ENCODE results near the gene GDPD5. TPM values are rescaled to one million over a fixed set of nuclear protein-coding genes. Genes with fewer than 3 reads are reported as not detected.

GDPD5 gene
- total and polyA plus RNA-seq, 10 of the 15 experiments (the other 5 are each of a cell fraction or from before 2014, with no cell fraction given): 0.10 to 30.0 (median 6.7) TPM

DNA sequence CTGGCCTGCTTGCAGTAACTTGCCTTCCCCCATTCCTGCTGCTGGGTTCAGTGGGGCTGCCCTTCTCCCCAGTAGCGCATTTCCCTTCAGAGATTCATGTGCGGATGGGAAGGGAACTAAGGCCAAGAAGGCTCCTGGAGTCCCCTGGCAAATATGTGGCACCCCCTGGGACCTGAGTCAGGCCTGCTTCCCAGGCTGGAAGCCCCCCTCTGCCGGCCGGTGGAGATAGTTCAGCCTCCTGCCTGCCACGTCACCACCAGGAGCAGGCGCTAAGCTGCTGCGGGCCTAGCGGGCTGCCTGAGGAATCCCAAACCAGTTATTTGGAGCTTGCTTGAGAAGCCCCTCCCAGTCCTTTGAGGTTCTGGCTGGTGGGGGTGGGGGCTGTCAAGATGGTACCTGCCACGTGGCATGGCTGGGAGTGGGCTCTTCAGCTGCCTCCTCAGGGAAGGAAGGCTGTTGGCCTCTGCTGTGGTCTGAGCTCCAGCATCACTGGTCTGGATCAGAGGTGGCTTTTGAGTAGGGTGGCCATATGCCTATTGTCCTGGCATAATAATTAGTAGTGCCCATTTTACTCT lies 38.3 kb upstream of the GDPD5 start:
- no peak for ATAC-seq
- DNase-seq (ENCODE audit: low read depth, low spot score): no peak
- H3K9me3 ChIP-seq (replicated peaks; ENCODE audit: control insufficient read depth, insufficient read depth, low read length): no peaks in the 10 kb centered on the region
- no TSS peak for BruUV-seq (replicated peaks)
- H3K27ac ChIP-seq (ENCODE audit: control insufficient read depth, insufficient read depth): no peak overlapping the region
- peaks cover 19% of the 10 kb centered on the region for H3K79me2 ChIP-seq (ENCODE audit: control insufficient read depth, insufficient read depth, low read length)
- peak overlapping the region; percentile 4; the same call in 1 of the 2 replicates for H3K4me2 ChIP-seq (ENCODE audit: control insufficient read depth, insufficient read depth)
- H3K27me3 ChIP-seq (replicated peaks in 1 of 2; ENCODE audit: control insufficient read depth in 2 of 2, insufficient read depth in 2 of 2, low read length in 1 of 2): no peaks in the 10 kb centered on the region
- peaks cover 5% of the 10 kb centered on the region for H3K4me1 ChIP-seq (ENCODE audit: control insufficient read depth, insufficient read depth, low read length)
- FAIRE-seq: no peak
- ChIA-PET RAD21 (ENCODE audit: unreplicated experiment) (no interaction called here), POLR2A (interaction anchor here (0.7 kb wide), 1 partner anchor 10 kb away, joined by 3 read pairs; no protein-coding TSS in a partner anchor), SMC1A (ENCODE audit: uncharacterized antibody, unreplicated experiment) (no interaction called here), CTCF (interaction anchor here (1.7 kb wide), 1 partner anchor 10 kb away, joined by 7 read pairs; no protein-coding TSS in a partner anchor)
- no peak overlapping the region; the same call in 1 of the 2 replicates for H3K9ac ChIP-seq (ENCODE audit: control insufficient read depth, insufficient read depth, low read length)
- intact Hi-C loops (cut with micrococcal nuclease; ENCODE audit: unreplicated experiment): no loop called here
- H3K4me3 ChIP-seq: no peak overlapping the region
- no peaks in the 10 kb centered on the region for H4K20me1 ChIP-seq (ENCODE audit: control insufficient read depth, insufficient read depth)
- TF ChIP-seq TARDBP (IDR thresholded peaks at IDR 0.05; ENCODE audit: borderline replicate concordance) (no peak), TBL1XR1 (IDR thresholded peaks at IDR 0.05; ENCODE audit: low read depth, low read length) (no peak), RAD51 (IDR thresholded peaks at IDR 0.05) (no peak), SPI1 (IDR thresholded peaks at IDR 0.05; ENCODE audit: borderline replicate concordance, insufficient read depth, low read depth, low read length) (no peak), ASH2L (IDR thresholded peaks at IDR 0.05; ENCODE audit: borderline replicate concordance, low read depth) (no peak), GATAD2B (conservative IDR thresholded peaks at IDR 0.05; ENCODE audit: low read depth) (no peak), KLF5 (IDR thresholded peaks at IDR 0.05; ENCODE audit: partially characterized antibody) (no peak), SIN3A (IDR thresholded peaks at IDR 0.05; ENCODE audit: low read depth, low read length) (no peak), CBX5 (IDR thresholded peaks at IDR 0.05; ENCODE audit: low read depth) (no peak), SIX5 (IDR thresholded peaks at IDR 0.05; ENCODE audit: low read depth, low read length, severe bottlenecking) (no peak), RFX5 (IDR thresholded peaks at IDR 0.05; ENCODE audit: low read depth, low read length) (no peak)
- TF ChIP-seq, protein P1, sequence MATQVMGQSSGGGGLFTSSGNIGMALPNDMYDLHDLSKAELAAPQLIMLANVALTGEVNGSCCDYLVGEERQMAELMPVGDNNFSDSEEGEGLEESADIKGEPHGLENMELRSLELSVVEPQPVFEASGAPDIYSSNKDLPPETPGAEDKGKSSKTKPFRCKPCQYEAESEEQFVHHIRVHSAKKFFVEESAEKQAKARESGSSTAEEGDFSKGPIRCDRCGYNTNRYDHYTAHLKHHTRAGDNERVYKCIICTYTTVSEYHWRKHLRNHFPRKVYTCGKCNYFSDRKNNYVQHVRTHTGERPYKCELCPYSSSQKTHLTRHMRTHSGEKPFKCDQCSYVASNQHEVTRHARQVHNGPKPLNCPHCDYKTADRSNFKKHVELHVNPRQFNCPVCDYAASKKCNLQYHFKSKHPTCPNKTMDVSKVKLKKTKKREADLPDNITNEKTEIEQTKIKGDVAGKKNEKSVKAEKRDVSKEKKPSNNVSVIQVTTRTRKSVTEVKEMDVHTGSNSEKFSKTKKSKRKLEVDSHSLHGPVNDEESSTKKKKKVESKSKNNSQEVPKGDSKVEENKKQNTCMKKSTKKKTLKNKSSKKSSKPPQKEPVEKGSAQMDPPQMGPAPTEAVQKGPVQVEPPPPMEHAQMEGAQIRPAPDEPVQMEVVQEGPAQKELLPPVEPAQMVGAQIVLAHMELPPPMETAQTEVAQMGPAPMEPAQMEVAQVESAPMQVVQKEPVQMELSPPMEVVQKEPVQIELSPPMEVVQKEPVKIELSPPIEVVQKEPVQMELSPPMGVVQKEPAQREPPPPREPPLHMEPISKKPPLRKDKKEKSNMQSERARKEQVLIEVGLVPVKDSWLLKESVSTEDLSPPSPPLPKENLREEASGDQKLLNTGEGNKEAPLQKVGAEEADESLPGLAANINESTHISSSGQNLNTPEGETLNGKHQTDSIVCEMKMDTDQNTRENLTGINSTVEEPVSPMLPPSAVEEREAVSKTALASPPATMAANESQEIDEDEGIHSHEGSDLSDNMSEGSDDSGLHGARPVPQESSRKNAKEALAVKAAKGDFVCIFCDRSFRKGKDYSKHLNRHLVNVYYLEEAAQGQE (IDR thresholded peaks at IDR 0.05; ENCODE audit: low read depth, low read length): no peak
- WGBS (ENCODE audit: insufficient coverage, insufficient replicate concordance, low lambda C conversion rate, missing lambda C conversion rate): 89% methylated on average over 9 of the region's 9 CpGs
- H2AFZ ChIP-seq (ENCODE audit: control insufficient read depth, low read depth, low read length): no peak overlapping the region
- H3K36me3 ChIP-seq (ENCODE audit: control insufficient read depth in 2 of 2, insufficient read depth in 2 of 2, low read length in 1 of 2): peaks cover 3 to 4% of the 10 kb centered on the region in 2 experiments; a peak in 3 of 4 replicates
- in situ Hi-C loops (cut with MboI): no loop called here
